ENCODE data around the gene CDH11.
A peak's percentile ranks its signal among the peaks of the same experiment; 100 is the strongest.

The CDH11 gene, protein sequence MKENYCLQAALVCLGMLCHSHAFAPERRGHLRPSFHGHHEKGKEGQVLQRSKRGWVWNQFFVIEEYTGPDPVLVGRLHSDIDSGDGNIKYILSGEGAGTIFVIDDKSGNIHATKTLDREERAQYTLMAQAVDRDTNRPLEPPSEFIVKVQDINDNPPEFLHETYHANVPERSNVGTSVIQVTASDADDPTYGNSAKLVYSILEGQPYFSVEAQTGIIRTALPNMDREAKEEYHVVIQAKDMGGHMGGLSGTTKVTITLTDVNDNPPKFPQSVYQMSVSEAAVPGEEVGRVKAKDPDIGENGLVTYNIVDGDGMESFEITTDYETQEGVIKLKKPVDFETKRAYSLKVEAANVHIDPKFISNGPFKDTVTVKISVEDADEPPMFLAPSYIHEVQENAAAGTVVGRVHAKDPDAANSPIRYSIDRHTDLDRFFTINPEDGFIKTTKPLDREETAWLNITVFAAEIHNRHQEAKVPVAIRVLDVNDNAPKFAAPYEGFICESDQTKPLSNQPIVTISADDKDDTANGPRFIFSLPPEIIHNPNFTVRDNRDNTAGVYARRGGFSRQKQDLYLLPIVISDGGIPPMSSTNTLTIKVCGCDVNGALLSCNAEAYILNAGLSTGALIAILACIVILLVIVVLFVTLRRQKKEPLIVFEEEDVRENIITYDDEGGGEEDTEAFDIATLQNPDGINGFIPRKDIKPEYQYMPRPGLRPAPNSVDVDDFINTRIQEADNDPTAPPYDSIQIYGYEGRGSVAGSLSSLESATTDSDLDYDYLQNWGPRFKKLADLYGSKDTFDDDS

DNA sequence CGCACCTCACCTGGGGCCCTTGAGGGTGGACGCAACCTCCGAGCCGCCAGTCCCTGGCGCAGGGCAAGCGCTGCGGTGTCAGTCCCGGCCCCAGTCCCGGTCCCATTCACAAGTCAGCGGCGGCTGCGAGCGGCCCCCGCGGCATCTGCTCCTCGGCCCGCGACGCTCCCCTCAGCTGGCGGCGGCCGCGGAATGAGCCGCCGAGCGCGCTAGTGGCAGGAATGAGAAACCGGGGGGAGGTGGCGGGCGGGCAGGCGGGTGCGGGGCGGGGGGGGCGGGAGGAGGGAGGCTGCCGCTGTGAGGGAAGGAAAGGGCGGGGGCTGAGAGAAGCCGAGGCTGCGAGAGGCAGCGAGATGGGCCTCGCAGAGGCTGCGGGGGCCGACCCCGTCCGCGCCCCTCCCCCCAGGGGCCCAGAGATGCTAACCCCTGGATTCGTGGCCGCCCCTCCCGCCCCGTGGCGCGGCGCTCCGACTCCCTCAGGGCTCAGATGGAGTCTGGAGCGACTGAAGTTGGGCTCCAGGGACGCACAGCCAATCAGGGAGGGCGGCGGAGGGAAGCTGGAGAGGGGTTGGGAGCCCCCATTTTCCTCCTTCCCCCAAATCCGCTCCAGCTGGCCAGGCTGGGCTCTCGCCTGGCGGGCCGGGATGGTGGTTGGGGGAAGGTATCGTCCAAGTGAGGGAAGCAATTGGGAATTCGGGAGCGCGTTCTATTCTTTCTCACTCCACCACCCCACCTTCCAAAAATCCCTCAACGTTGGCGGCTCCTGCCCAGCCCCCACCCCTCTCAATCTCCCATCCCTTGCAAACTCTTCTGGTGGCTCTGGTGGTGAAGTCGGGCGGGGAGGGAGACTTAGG lies at the start of gene CDH11:
TSS of gene CDH11 (minus strand) at position 194 of the 854 bp plus-strand sequence. CDS start 117,194 bp downstream, outside the sequence.
- DNase-seq, result peak; percentile 30

DNA sequence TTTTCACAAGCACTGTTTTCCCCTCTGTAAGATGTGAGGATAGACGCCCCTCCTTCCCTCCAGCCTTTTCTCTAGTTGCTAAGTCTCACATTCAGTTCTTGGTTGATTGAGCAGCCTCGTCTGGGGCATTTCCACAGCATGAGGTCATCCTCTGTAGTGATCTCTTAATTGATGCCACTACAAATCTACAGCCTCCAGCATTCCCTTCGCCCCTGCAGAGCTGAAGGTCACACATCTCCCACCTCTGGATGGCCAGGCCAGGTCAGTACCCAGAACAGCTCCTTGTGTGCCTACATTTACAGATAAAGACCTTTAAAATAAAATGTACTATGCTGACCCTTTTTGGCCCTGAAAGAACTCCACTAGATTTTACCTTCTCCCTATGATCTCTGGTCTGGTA lies 32.5 kb upstream of the CDH11 start:
- DNase-seq, result no peak

DNA sequence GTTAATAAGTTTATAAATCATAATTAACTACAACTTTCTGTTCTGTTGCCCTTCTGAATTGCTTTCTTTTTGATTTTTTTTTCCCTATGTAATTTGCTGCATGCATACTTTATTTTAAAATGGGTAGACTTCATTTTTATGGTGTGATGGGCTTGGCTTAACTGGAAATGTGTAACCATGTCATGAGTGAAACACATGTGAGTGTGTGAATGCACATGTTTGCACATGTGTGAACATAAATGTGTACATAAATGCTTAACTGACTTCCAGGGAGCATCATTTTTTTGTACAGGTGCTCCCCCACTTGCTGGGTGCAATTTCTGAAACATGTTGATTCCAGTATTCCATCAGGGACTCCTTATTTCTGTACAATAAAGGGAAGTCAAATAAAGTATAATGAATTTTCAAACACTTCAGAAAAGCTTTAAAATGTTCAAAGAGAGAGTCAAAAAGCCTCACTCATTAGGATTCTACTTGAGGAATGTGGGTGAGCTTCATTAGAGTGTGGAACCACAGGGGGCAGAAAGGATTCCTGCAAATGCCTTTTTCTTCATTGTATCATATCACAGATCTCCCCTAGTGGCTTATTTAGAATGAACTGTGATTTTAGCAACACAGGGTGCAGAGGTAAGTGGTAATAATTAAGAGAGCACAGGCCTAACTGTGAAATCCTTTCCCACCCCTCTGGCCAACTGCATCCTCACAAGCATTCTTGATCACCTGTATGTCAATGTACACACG lies 31.7 kb upstream of the CDH11 start:
- no peak for DNase-seq

DNA sequence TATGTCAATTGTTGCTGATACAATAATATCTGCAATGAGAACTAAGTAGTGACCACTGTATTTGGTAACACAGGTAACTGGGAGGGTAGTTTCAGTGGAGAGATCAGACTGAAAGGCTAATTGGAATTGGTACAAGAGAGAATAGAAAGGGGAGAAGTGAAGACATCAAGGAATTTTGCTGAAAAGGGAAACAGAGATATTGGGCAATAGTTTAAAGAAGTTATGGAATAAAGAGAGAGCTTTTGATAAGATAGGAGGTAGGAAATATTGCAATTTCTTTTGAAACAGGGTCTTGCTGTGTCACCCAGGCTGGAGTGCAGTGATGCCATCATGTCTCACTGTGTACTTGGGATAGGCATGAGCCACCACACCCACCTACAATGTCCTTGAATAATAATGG lies 26.9 kb upstream of the CDH11 start:
- DNase-seq, result no peak

DNA sequence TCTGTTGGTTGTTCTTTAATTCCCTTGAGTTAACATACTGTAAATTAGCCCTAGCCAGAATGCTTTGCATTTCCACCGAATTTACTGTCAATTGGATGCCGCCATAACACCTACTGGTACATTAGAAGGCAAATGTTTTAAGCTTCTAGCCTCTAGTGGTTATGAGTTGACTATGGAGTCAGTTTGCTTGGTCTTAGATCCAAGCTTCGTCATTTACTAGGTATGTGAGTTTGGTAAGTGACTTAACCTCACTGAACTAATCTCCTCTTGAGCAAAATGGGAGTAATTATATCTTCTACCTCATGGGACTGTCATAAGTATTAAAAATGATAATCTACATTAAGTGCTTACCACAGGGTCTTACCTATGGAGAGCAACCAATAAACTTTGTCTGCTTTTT lies 20.4 kb upstream of the CDH11 start:
- DNase-seq, result no peak

DNA sequence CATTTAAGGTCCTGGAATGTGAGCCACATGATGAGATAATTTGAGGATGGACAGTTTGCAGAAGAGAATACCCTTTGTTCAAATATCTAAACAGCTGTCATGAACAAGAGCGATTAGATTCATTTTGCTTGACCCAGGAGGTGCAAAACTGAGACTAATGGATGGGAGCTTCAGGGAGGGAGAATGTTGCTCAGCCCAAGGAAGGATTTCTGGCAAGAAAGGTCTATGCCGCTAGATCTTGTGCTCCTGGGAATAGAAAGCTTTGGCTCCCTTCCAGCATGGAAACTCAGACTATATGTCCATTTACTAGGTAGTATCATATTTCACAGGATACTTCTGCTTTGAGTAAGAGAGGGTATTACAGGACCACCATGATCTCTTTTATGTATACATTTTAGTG lies 14.8 kb upstream of the CDH11 start:
- DNase-seq, result no peak

DNA sequence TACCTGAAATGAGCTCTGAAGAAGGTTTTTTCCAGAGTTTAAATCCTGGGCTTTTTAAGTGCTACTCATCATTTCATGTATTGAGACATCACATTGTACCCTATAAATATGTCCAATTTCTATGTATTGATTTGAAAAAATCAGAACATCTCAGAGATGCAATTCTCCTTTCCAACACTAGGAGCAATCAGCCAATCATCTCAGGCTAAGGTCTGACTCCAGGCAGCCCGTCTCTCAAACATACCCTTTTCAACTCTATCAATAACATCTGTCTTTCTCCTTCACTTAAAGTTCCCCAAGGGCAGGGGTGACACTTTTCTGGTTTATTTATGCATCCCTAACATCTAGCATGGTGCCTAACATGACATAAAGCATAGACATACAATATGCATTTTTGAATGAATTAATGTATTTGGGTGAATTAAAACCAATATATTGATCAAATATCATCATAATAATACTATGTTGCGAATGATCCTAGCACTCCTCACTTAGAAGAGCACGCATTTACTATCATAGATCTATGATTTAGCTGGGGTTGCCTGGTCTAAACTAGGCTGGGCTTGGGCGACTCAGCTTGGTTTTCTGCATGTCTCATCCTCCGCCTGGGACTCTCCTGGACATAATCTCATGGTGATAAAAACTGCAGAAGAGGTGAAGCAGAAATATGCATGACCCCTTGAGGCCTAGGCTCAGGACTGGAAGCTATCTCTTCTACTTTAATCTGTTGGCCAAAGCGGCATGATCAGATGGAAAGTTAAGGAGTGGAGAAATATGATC lies 5.2 kb upstream of the CDH11 start:
- no peak for DNase-seq

DNA sequence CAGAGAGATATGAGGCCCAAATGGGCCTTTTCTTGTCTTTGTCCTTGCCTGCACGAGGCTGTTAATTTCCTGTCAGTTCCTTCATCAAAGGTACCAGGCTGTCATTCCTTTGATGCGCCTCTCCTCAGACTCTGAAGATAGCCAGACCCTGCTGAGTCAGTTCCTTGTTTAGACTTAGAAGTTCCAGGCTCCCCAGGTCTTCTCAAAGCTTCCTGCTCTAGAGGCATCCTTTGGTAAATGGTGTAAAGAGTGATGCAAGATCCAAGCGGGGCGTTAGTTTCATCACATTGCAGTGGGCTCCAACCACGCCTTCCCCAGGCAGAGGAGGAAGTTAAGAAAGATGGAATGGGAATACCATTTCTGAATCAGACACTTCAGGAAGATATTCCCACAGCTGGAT lies 4.0 kb upstream of the CDH11 start:
- DNase-seq, result no peak

DNA sequence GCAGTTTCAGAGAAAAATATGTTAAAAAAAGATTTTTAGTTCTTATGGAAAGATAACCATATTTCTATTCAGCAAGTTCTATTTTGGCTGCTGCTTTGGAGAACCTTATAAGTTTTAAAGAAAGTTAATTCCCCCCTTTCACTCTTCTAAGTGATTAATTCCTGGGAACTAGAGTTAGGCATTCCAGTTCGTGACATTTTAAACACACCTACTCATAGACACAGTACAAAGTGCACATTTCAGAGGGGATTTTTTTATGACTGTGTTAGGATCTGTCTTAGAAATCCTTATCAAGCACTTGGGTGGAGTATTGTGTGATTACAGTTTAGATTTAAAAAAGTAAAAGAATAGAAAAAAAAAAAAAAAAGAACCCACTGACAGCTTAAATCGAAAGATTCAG lies 3.5 kb upstream of the CDH11 start:
- DNase-seq, result no peak

DNA sequence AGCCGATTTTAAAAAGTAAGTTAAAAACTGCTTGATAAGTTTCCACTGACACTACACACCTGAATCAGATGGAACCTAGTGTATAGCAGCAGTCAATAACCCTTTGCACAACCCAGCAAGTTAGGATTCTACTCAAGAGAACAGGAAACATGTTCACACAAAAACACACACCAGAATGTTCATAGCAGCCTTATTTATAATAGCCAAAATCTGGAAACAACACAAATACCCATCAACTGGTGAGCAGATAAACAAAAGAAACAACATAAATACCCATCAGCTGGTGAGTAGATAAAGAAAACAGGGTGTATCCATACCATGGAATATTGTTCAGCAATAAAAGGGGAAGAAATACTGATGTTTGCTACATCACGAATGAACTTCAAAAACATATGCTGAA lies 2.7 kb upstream of the CDH11 start:
- DNase-seq, result no peak

DNA sequence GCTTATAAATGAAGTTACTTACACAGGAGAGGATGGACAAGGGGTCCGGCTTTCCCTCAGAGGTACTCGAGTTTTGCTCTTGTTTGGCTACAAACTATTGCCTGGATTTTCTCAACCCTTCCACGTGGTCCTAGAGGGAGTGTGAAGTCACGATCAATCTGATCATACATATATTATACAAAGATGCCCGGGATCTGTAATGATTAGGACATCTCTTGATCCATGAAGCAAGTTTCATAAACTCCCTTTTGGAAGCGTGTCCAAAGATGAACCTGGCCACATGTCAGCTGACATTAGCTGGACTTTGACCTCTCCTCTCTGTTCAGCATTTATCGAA lies 2.3 kb upstream of the CDH11 start:
- DNase-seq, result no peak

DNA sequence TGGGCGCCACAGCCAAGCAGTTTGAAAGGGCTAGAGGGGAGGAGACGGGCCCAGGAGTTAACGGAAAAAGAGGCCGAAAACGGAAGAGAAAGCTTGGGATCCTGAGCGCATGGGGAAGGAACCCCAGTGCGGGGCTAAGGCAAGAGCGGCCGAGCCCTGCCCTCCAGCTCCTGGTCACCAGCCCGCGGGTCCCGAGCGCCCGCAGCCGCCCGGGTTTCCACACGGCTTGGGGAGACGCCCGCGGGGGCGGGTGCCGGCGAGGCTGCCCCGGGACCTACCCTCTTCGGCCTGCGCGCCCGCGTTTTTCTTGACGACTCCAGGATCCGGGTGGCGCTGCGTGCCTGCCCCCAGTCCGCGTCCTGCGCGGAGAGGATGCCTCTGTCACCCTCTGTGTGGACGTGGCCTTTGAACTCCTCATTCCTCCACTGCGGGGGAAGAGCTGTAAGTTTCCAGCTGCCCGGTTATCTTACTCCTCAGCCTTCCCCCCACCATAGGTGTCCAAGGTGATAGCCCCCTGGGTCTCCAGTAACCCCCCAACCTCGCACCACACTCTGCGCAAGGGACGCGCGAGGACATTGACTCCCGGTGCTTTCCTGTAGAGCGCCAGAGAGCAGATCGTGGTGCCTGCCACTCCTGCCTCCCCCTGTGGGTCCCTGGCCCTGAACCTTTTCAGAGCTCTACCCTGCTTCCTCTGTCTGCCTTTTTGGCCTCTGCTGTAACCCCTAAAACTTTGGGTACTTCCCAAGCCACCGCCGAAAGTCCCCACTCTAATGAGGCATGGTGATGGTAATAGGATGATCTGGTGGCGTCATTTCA lies 1.7 kb upstream of the CDH11 start:
- DNase-seq, result no peak

DNA sequence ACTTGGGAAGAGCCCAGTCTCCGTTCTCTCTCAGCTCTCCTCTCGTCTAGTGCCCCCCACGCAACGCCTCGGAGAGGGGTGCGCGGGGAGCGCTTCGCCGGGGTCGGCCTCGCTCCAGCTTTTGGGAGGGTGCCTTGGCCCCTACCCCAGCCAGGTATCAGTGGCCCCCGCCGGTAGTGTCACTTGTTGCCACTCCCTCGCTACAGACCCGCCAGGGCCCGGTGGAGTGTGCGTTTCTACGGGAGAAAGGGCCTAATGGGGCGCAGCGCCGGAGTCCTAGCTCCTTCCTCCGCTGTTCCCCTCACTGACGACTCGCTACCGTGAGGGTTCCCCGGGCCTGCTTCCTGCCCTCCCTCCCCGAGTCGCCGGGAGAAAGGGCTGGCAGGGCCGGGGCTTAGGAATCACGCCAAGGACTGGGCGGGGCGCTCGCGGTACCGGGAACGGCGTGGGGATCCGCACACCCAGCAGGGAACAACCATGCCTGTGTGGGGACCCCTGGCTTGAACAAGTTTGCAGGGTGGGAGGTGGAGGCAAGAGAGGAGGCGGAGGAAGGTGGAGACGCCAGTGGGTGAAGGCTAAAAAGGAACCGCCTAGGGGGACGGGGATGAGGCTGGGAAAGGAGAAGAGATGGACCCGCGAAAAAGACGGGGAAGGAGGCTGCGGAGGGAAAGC lies 997 bp upstream of the CDH11 start:
- DNase-seq, result peak; percentile 26

DNA sequence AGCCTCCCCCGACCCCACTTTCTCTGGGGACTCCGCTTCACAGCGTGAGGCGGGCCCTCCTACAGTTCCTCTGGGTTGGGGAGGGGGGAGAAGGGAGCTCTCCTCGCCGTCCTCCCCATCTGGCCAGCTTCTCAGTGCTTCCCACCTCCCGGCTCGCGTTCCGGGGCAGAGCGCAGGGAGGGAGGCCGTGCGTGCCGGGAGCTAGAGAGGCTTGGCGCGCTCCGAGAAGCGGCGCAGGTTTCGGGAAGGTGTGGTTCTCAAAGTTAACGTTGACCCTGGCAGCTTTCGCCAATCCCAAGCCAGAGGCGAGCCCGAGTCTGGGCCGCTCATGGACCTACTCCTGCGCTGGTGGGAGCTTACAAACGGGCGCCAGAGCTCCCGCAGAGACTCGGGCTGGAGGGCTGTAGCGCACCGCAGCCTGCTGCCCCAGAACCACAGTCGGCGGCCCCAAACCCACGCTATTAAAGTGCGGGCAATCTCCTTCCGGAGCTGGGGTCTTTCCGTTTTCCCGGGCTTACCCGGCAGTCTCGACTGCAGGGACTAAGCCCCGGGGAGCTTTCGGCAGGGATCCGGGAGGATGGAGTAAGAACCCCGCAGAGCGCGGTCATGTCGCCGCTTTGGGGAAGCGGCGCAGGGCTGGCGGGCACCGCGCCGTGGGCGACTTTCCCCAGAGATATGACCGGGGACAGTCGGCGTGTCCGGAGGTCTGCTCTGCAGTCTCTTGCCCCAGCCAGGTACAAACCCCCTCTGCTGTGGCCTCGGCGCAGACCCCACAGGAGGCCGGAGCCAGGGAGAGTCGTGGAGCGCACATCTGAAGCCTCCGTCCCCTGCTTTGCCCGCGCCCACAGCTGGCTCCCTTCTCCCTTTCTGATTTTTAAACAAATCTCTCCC lies 787 bp downstream of the CDH11 start:
- DNase-seq, result no peak

DNA sequence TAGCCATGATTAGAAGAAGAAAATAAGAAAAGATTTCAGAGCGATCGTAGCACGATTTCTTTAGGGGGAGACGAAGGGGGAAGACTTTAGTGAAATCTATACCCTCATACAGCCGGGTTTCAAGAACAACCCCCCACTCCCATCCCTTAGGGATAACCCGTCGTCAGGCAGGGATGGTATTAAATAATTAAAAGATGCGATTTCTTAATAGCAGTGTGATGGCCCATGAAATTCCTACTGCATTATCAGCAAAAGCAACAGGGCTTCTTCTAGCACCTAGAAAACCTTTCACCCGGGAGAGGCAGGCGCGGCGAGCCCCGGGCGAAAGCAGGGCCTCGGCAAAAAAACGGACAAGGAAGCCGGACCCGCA lies 1.4 kb downstream of the CDH11 start:
- DNase-seq, result no peak

DNA sequence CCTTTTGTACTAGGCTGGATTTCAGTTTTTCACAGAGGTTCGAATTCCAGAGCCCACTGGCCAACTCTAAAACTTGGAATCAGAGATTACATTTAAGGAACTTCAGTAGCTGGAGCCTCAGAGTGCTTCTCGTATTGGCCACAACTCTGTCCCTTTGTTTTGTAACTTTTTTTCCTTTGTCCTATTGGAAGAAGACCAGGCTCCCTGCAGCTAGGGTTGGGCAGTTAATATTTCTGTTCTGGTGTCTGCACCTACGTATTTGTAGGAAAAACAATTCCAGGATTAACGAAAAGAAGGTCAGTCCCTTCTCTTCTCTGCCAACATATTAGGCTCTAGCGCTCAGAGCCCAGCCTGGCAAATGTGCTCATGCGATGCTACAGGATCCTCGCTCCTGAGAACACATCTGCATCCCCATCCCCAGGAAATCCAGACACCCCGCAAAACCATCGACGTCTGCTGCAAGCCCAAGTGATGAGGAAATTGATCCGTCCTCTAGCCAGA lies 1.9 kb downstream of the CDH11 start:
- no peak for DNase-seq

DNA sequence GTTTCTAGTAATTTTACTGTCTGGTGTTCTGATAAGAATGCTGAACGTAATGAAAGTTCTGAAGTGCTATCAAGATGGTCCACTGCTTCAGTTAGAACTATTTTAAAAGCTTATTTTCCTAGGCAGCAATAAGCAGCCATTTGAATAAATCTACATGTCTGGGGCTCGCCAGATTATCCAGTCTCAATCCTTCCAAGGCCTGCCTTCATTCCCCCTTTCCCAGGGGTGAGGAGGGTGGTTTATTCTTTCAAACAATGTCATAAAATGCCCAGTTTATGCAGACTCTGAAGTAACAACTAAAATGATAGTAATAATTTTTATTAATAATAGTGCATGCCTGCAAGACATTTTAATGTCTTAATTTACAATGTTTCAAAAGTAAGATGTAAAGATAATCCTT lies 2.4 kb downstream of the CDH11 start:
- no peak for DNase-seq

DNA sequence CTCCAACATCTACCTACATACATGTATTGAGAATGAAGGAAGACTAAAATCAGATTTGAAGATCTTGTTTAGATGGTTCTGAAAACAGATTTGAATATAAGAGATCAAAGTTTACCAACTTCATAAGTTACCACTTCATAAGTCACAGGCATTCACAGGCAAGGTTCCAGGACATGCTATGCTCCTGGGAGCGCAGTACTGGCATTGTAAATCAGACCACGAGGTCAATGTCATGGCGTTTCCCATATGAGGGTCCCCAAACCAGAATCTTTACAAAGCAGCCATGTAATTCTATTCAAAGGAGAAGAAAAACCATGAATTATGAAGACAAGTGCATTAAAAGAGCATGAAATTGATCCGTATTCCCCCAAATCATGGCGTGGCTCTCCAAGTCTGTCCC lies 3.0 kb downstream of the CDH11 start:
- no peak for DNase-seq

DNA sequence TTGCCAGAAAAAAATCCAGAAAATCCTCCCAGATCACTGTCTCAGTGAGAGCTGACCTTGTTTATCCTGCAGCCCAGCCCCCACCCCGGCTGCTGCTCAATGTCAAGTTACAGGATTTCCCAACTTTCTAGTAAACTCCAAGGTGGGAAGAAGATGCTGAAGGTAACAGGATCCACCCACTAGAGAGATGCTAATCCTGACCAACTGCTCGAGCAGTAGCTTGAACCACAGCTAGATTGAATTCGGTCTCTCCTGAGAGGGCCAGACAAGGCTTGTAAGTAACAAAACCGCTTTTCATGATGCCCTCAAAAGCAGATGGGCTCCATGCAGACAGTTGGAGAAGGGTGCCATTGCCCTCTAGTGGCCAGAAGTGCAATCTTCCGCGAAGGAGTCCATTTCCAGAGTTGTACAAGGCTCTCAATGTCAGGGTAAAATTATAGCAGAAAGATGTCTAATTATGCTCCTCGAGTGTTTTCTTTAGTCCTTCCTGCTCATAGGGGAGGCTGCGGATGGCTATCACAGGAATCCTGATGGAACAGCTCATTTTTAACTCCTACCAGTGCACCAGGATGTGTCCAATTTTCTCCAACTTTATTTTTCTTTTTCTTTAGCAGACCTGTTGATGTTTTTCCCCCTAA lies 3.9 kb downstream of the CDH11 start:
- DNase-seq, result peak; percentile 75

Data from NCI-H1105 treated with DMSO at 0.1 percent for 48 hours (cell line).